Ascending aorta (tissue), 2 donors: ENCODE data around the gene ZSCAN22. TPM values are rescaled to one million over a fixed set of nuclear protein-coding genes. Genes with fewer than 3 reads are reported as not detected.
A peak's percentile ranks its signal among the peaks of the same experiment; 100 is the strongest.

Source experiments
- DNase-seq, 2 donors: peaks; one replicate each; pipeline ENCODE4 v3.0.0-alpha.2; 2019; ENCODE audit warnings: low spot score in 2 of 2
- H3K27ac ChIP-seq, 2 donors: fragments of 200-600 bp; sonication (generic); one replicate each; pipeline ENCODE4 v1.5.1; 2016 to 2017; ENCODE audit warnings: mild to moderate bottlenecking in 1 of 2
- H3K27me3 ChIP-seq: fragments of 200-600 bp; sonication (generic); one replicate; pipeline ENCODE4 v1.5.1; 2017
- H3K36me3 ChIP-seq, 2 donors: fragments of 200-600 bp; sonication (generic); one replicate each; pipeline ENCODE4 v1.5.1; 2016
- H3K4me1 ChIP-seq, 2 donors: fragments of 200-600 bp; sonication (generic); one replicate each; pipeline ENCODE4 v1.5.1; 2016 to 2017; ENCODE audit warnings: mild to moderate bottlenecking in 1 of 2
- H3K4me3 ChIP-seq, 2 donors: fragments of 200-600 bp; sonication (generic); one replicate each; pipeline ENCODE4 v1.5.1; 2016 to 2017; ENCODE audit warnings: mild to moderate bottlenecking in 1 of 2
- H3K9me3 ChIP-seq, 2 donors: fragments of 200-600 bp; sonication (generic); one replicate each; pipeline ENCODE4 v1.5.1; 2016
- intact Hi-C: fragments of 100-400 bp; cut with DNase I; formaldehyde crosslinking; loops from one replicate; pipeline ENCODE4 v1.15.1; 2023
- total RNA-seq: library from RNA; depleted of rRNA; stranded (reverse); fragments of >200 nt; gene quantifications from one replicate; pipeline ENCODE4 v1.1.0, GENCODE V29; 2016
- TF ChIP-seq, protein P1 (sequence below), 3 experiments: fragments of 200-600 bp in 2 of 3; fragments of 450-650 bp in 1 of 3; sonication (generic) in 2 of 3; IDR thresholded peaks; one replicate each; pipeline ENCODE4 v1.5.1; 2016 to 2019; ENCODE audit warnings: antibody characterized with exemption in 3 of 3, mild to moderate bottlenecking in 1 of 3, moderate library complexity in 1 of 3

ZSCAN22 gene
- total RNA-seq, 1 donor from 2014 or later = 1.9 TPM

DNA sequence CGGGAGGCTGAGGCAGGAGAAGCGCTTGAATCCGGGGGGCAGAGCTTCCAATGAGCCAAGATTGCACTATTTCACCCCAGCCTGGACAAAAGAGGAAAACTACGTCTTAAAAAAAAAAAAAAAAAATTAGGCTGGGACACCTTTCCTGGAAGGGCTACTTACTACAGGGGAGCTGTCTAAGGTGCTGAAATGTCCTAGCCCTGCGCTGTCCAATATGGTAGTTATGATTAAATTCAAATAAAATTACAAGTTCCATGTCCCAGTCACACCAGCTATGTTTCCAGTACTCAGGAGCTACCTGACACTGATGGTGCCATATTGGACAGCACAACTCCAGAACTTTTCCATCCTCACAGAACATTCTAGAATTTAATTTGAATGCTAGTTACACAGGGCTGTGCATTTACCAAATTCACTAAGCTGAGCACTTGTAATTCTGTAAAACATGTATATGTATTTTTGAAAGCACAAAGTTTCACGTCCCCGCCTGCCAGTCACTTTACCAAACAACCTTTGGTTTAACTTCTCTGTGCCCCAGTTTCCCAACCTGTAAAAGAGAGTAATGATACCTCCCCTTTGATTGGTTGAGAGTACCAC, 9.2 kb upstream of the ZSCAN22 start:
- no peaks in the 10 kb centered on the region for H3K4me1 ChIP-seq
- H3K27ac ChIP-seq = no peak overlapping the region
- H3K36me3 ChIP-seq = peaks cover 34 to 50% of the 10 kb centered on the region in 2 donors
- DNase-seq = no peak
- intact Hi-C loops = no loop called here
- H3K27me3 ChIP-seq = no peaks in the 10 kb centered on the region
- H3K9me3 ChIP-seq = no peaks in the 10 kb centered on the region
- TF ChIP-seq, protein P1, sequence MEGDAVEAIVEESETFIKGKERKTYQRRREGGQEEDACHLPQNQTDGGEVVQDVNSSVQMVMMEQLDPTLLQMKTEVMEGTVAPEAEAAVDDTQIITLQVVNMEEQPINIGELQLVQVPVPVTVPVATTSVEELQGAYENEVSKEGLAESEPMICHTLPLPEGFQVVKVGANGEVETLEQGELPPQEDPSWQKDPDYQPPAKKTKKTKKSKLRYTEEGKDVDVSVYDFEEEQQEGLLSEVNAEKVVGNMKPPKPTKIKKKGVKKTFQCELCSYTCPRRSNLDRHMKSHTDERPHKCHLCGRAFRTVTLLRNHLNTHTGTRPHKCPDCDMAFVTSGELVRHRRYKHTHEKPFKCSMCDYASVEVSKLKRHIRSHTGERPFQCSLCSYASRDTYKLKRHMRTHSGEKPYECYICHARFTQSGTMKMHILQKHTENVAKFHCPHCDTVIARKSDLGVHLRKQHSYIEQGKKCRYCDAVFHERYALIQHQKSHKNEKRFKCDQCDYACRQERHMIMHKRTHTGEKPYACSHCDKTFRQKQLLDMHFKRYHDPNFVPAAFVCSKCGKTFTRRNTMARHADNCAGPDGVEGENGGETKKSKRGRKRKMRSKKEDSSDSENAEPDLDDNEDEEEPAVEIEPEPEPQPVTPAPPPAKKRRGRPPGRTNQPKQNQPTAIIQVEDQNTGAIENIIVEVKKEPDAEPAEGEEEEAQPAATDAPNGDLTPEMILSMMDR (IDR thresholded peaks at IDR 0.05) = no peak
- no peak overlapping the region for H3K4me3 ChIP-seq

DNA sequence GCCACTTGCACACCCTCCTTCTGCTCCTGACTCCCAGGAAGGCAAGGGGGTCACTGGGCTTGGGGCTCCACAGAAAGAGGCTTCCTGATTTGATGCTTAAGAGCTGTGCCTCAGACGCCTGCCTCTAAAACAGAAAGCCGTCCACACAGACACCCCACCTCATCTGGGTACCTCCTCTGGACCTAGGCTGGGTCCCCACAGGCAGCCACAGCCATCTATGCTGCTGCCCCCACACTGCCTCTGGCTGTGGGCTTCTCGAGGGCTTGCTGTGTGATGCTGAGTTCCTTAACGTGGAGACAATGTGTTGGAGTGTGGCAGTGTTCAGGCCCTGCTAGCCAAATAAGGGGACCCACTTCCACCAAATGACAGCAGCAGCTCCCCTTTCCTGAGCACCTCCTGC, 8.5 kb upstream of the ZSCAN22 start:
- Histone ChIP-seq H3K27ac (no peak overlapping the region), H3K4me3 (no peak overlapping the region), H3K27me3 (no peaks in the 10 kb centered on the region), H3K36me3 (peaks cover 27 to 43% of the 10 kb centered on the region in 2 donors), H3K4me1 (no peaks in the 10 kb centered on the region), H3K9me3 (no peaks in the 10 kb centered on the region)
- TF ChIP-seq, protein P1 (IDR thresholded peaks at IDR 0.05) = no peak
- DNase-seq = no peak
- intact Hi-C loops = no loop called here

DNA sequence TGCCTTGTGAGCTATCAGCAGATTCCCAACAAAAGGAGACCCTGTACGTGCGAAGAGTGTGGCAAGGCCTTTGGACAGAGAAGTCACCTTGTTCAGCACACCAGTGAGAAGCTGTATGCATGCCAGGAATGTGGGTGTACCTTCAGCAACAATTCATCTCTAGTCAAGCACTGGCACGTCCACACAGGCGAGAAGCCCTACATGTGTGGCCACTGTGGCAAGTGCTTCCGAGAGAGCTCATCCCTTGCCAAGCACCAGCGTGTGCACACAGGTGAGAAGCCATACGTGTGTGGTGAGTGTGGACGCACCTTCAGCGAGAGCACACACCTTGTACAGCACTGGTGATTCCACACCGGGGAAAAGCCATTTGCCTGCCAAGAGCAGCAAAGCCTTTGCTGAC, 7.6 kb upstream of the ZSCAN22 start:
- TF ChIP-seq, protein P1 (IDR thresholded peaks at IDR 0.05) = no peak
- DNase-seq = no peak
- H3K27ac ChIP-seq = no peak overlapping the region
- H3K9me3 ChIP-seq = no peaks in the 10 kb centered on the region
- H3K4me1 ChIP-seq = no peaks in the 10 kb centered on the region
- intact Hi-C loops = no loop called here
- peaks cover 18 to 34% of the 10 kb centered on the region in 2 donors for H3K36me3 ChIP-seq
- no peaks in the 10 kb centered on the region for H3K27me3 ChIP-seq
- H3K4me3 ChIP-seq = no peak overlapping the region

DNA sequence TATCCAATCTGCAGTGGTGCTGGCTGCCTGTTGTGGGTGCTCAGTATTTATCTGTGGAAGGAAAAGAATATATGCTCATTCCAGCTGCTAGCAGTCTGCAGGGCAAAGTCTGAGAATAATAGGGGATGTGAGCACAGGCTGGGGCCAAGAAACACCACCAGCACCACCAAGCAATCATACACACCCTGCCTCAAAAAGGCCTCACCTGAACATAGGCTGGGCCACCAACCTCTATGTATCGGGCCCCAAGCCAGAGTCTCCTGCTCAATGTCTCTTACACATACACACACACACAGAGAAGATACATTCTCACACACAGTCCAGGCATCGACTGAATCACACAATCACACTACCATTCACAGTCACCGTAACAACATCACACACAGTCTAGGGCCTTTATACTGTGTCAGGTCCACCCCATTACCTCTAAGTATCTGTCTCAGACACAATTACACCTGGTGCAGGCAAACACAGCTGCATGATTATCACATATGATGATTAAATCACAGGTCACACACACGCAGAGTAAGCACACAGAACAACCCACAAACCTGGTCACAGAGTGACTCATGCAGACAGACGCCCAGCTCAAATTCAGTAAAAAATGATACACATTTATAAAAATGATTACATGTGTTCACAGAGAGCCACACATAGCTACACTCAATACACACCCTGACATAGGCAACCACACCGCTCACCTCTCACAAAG, 1.3 kb upstream of the ZSCAN22 start:
- no peaks in the 10 kb centered on the region for H3K27me3 ChIP-seq
- intact Hi-C loops = loop anchor here (1.0 kb wide), 1 partner anchor 47 kb away; the partner anchor contains the start of gene ZNF8
- peaks cover 4 to 13% of the 10 kb centered on the region in 2 donors for H3K4me1 ChIP-seq
- no peaks in the 10 kb centered on the region for H3K9me3 ChIP-seq
- H3K36me3 ChIP-seq = peaks cover 0 to 1% of the 10 kb centered on the region in 2 donors
- TF ChIP-seq, protein P1 (IDR thresholded peaks at IDR 0.05) = no peak
- no peak for DNase-seq
- no peak overlapping the region for H3K27ac ChIP-seq
- peak overlapping the region in 1 of 2 donors; percentile 92 for H3K4me3 ChIP-seq

DNA sequence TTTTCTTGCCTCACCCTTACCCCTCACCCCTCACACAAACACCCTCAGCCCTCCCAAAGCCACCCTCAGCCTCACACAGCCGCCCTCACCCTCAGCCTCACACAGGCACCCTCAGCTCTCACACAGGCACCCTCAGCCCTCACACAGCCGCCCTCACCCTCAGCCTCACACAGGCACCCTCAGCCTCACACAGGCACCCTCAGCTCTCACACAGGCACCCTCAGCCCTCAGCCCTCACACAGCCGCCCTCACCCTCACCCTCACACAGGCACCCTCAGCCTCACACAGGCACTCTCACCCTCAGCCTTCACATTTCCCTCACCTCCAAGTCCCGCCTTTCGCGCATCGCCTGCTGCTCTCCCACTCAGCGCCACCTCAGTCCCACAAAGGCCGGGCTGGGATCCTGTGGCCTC, 287 bp upstream of the ZSCAN22 start:
- Histone ChIP-seq H3K27me3 (no peaks in the 10 kb centered on the region), H3K27ac (peak overlapping the region; percentile 91 to 96), H3K4me1 (peaks cover 4 to 13% of the 10 kb centered on the region in 2 donors), H3K9me3 (no peaks in the 10 kb centered on the region), H3K4me3 (peak overlapping the region; percentile 91 to 92), H3K36me3 (no peaks in the 10 kb centered on the region)
- TF ChIP-seq, protein P1 (IDR thresholded peaks at IDR 0.05) = no peak
- intact Hi-C loops = loop anchor here (1.0 kb wide), 1 partner anchor 48 kb away; the partner anchor contains the start of gene ZNF8
- DNase-seq = no peak
